CD4-positive, alpha-beta T cell (primary cell): Measurements from ENCODE around the gene TAOK3. TPM values are rescaled to one million over a fixed set of nuclear protein-coding genes. Genes with fewer than 3 reads are reported as not detected.

Source experiments
- ATAC-seq: fragments of 200-7000 bp; cut with Tn5 transposase; one replicate; pipeline ENCODE4 v1.10.0; 2022; ENCODE audit warnings: mild to moderate bottlenecking; ENCODE audit not compliant: poor library complexity
- CTCF ChIA-PET: fragments of 350-600 bp; sonication (Branson Sonifier 250); formaldehyde crosslinking; loops from one replicate; lab custom pipeline; 2021; ENCODE audit warnings: antibody characterized with exemption, inconsistent platforms; lab: Charles Lee
- POLR2A ChIA-PET: fragments of 350-600 bp; sonication (Branson Sonifier 250); formaldehyde crosslinking; loops from one replicate; lab custom pipeline; 2021; ENCODE audit warnings: antibody characterized with exemption, inconsistent platforms; lab: Charles Lee
- DNase-seq, 14 experiments: peaks; one replicate each; pipeline ENCODE4 v3.0.0-alpha.2; 2013 to 2020; ENCODE audit warnings: mixed read lengths in 2 of 14
- H3K27ac ChIP-seq, 2 donors: one replicate each; pipeline versions ENCODE4 v1.5.1 to v1.7.0; 2013; ENCODE audit warnings: low read length in 2 of 2, low read depth in 1 of 2, mild to moderate bottlenecking in 1 of 2
- H3K27me3 ChIP-seq, 2 experiments: 1 replicate in 1 of 2; 2 replicates in 1 of 2; pipeline versions ENCODE4 v1.6.1 to v1.7.0; 2013; ENCODE audit warnings: low read length in 2 of 2, control low read depth in 1 of 2, mild to moderate bottlenecking in 1 of 2, moderate library complexity in 1 of 2; ENCODE audit not compliant: insufficient read depth in 2 of 2, control insufficient read depth in 1 of 2
- H3K36me3 ChIP-seq: one replicate; pipeline ENCODE4 v1.6.1; 2013; ENCODE audit warnings: low read length, control low read depth; ENCODE audit not compliant: insufficient read depth
- H3K4me1 ChIP-seq: one replicate; pipeline ENCODE4 v1.6.1; 2013; ENCODE audit warnings: low read length, control low read depth; ENCODE audit not compliant: insufficient read depth
- H3K4me3 ChIP-seq: one replicate; pipeline ENCODE4 v1.5.1; 2013; ENCODE audit warnings: mild to moderate bottlenecking, low read length, moderate library complexity
- H3K9me3 ChIP-seq, 2 experiments: 1 replicate in 1 of 2; 2 replicates in 1 of 2; pipeline versions ENCODE4 v1.6.1 to v1.7.0; 2013; ENCODE audit warnings: low read length in 2 of 2, mild to moderate bottlenecking in 2 of 2, control low read depth in 1 of 2, moderate library complexity in 1 of 2; ENCODE audit not compliant: control insufficient read depth in 1 of 2, insufficient read depth in 1 of 2
- H3K27ac Mint-ChIP-seq: one replicate; pipeline ENCODE4 v1.8.0; 2020; ENCODE audit warnings: mixed read lengths
- H3K27me3 Mint-ChIP-seq: one replicate; pipeline ENCODE4 v1.8.0; 2021; ENCODE audit warnings: mixed read lengths
- H3K36me3 Mint-ChIP-seq: one replicate; pipeline ENCODE4 v1.8.0; 2021; ENCODE audit warnings: low read depth, mixed read lengths
- H3K4me1 Mint-ChIP-seq: one replicate; pipeline ENCODE4 v1.8.0; 2021; ENCODE audit warnings: low read depth, mixed read lengths
- H3K4me3 Mint-ChIP-seq: one replicate; pipeline ENCODE4 v1.8.0; 2020; ENCODE audit warnings: mild to moderate bottlenecking, mixed read lengths
- H3K9me3 Mint-ChIP-seq: one replicate; pipeline ENCODE4 v1.8.0; 2020; ENCODE audit warnings: mixed read lengths
- CTCF ChIP-seq: fragments of 200-600 bp; IDR thresholded peaks from one replicate; pipeline ENCODE4 v1.8.0; 2022; ENCODE audit warnings: antibody characterized with exemption, mild to moderate bottlenecking
- intact Hi-C, 2 experiments: fragments of 100-400 bp; cut with DNase I in 1 of 2; cut with micrococcal nuclease in 1 of 2; formaldehyde crosslinking; loops; one replicate each; pipeline versions ENCODE4 v1.15.1 to v1.9.0; 2023 to 2025; cut with DNase I, micrococcal nuclease
- total RNA-seq, 174 experiments: library from RNA in 2 of 174; stranded (reverse) in 2 of 174; gene quantifications; one replicate each; pipeline ENCODE4 v1.2.3 and lab custom pipeline; 2021 to 2026

TAOK3 gene
- total RNA-seq, 2 experiments from 2014 or later = 53.5 to 56.6 TPM

GRCh38 chr12:118151755-118152154, 221.0 kb downstream of the TAOK3 start:
- Mint-ChIP-seq H3K4me1 (no peaks in the 10 kb centered on the region), H3K9me3 (no peaks in the 10 kb centered on the region), H3K36me3 (peaks cover 59% of the 10 kb centered on the region), H3K27me3 (no peaks in the 10 kb centered on the region), H3K27ac (no peak overlapping the region), H3K4me3 (no peak overlapping the region)
- H3K27me3 ChIP-seq = no peaks in the 10 kb centered on the region
- H3K4me3 ChIP-seq = no peak overlapping the region
- no peak overlapping the region for H3K27ac ChIP-seq
- no peak for TF ChIP-seq CTCF
- H3K4me1 ChIP-seq = no peaks in the 10 kb centered on the region
- ATAC-seq (no peak), DNase-seq (no peak)
- H3K9me3 ChIP-seq = no peaks in the 10 kb centered on the region
- ChIA-PET CTCF (no interaction called here), POLR2A (no interaction called here)
- intact Hi-C loops = no loop called here
- peaks cover 46% of the 10 kb centered on the region for H3K36me3 ChIP-seq

GRCh38 chr12:118150625-118151024, 222.1 kb downstream of the TAOK3 start:
- Histone ChIP-seq H3K4me1 (no peaks in the 10 kb centered on the region), H3K27me3 (no peaks in the 10 kb centered on the region), H3K4me3 (no peak overlapping the region), H3K9me3 (no peaks in the 10 kb centered on the region), H3K36me3 (peaks cover 45% of the 10 kb centered on the region), H3K27ac (no peak overlapping the region)
- POLR2A ChIA-PET = no interaction called here
- Mint-ChIP-seq H3K27me3 (no peaks in the 10 kb centered on the region), H3K4me1 (no peaks in the 10 kb centered on the region), H3K27ac (peak overlapping the region; percentile 8), H3K9me3 (no peaks in the 10 kb centered on the region), H3K36me3 (peaks cover 66% of the 10 kb centered on the region), H3K4me3 (no peak overlapping the region)
- intact Hi-C loops = no loop called here
- CTCF ChIA-PET = no interaction called here
- TF ChIP-seq CTCF = no peak
- DNase-seq (no peak), ATAC-seq (no peak)

GRCh38 chr12:118148287-118148686, 224.4 kb downstream of the TAOK3 start:
- Histone ChIP-seq H3K4me1 (no peaks in the 10 kb centered on the region), H3K36me3 (peaks cover 63% of the 10 kb centered on the region), H3K4me3 (no peak overlapping the region), H3K27ac (no peak overlapping the region), H3K9me3 (no peaks in the 10 kb centered on the region), H3K27me3 (no peaks in the 10 kb centered on the region)
- H3K9me3 Mint-ChIP-seq = no peaks in the 10 kb centered on the region
- ATAC-seq = no peak
- POLR2A ChIA-PET = interaction anchor here (1.0 kb wide), 1 partner anchor 13 kb away, joined by 3 read pairs; the partner anchor contains the start of gene PEBP1
- H3K4me3 Mint-ChIP-seq = no peak overlapping the region
- H3K4me1 Mint-ChIP-seq = peaks cover under 1% of the 10 kb centered on the region
- H3K36me3 Mint-ChIP-seq = peaks cover 88% of the 10 kb centered on the region
- H3K27me3 Mint-ChIP-seq = no peaks in the 10 kb centered on the region
- TF ChIP-seq CTCF = no peak
- DNase-seq = no peak
- intact Hi-C loops = no loop called here
- CTCF ChIA-PET = no interaction called here
- peak overlapping the region; percentile 14 for H3K27ac Mint-ChIP-seq
